Thoracic aorta (tissue), 2 donors: ENCODE measurements around the gene ATF6. TPM values are rescaled to one million over a fixed set of nuclear protein-coding genes. Genes with fewer than 3 reads are reported as not detected.

Source experiments
- ATAC-seq: fragments of 150-250 bp; one replicate; pipeline ENCODE4 v1.8.0; 2017; ENCODE audit warnings: low read depth; ENCODE audit not compliant: insufficient number of reproducible peaks, low FRiP score
- DNase-seq: peaks from one replicate; pipeline ENCODE4 v3.0.0-alpha.2; 2020; ENCODE audit warnings: low spot score
- H3K27ac ChIP-seq, 2 donors: fragments of 200-600 bp; sonication (generic); 1 replicate in 1 of 2; 2 replicates in 1 of 2; pipeline ENCODE4 v1.5.1; 2016; ENCODE audit warnings: mild to moderate bottlenecking in 2 of 2, moderate library complexity in 2 of 2
- H3K27me3 ChIP-seq: fragments of 200-600 bp; sonication (generic); replicated peaks from 2 replicates; pipeline ENCODE4 v1.6.0; 2016; ENCODE audit warnings: mild to moderate bottlenecking; ENCODE audit not compliant: insufficient read depth
- H3K36me3 ChIP-seq: fragments of 200-600 bp; sonication (generic); one replicate; pipeline ENCODE4 v1.5.1; 2016
- H3K4me1 ChIP-seq, 2 donors: fragments of 200-600 bp; sonication (generic); 1 replicate in 1 of 2; 2 replicates in 1 of 2; pipeline versions ENCODE4 v1.5.1 to v1.6.0; 2016; ENCODE audit warnings: low read depth in 2 of 2, mild to moderate bottlenecking in 1 of 2; ENCODE audit not compliant: control insufficient read depth in 1 of 2
- H3K4me3 ChIP-seq: fragments of 200-600 bp; sonication (generic); 2 replicates; pipeline ENCODE4 v1.5.1; 2016; ENCODE audit warnings: mild to moderate bottlenecking
- H3K9me3 ChIP-seq: fragments of 200-600 bp; sonication (generic); 2 replicates; pipeline ENCODE4 v1.5.1; 2016
- CTCF ChIP-seq: fragments of 200-600 bp; sonication (generic); IDR thresholded peaks from one replicate; pipeline ENCODE4 v1.5.1; 2019; ENCODE audit warnings: antibody characterized with exemption
- total RNA-seq, 2 donors: library from RNA; depleted of rRNA; stranded (reverse); fragments of >200 nt; gene quantifications; one replicate each; pipeline versions ENCODE4 v1.1.0 to v1.2.3, GENCODE V29; 2016

The ATF6 gene
- total RNA-seq, 2 donors from 2014 or later = 26.9 to 37.6 TPM

GRCh38 chr1:161981126-161981525 lies 215.0 kb downstream of the ATF6 start:
- Histone ChIP-seq H3K9me3 (no peaks in the 10 kb centered on the region), H3K4me1 (peaks cover 0 to 3% of the 10 kb centered on the region in 2 donors), H3K27me3 (no peaks in the 10 kb centered on the region), H3K4me3 (no peak overlapping the region), H3K36me3 (peaks cover 11% of the 10 kb centered on the region), H3K27ac (peak overlapping the region in 1 of 2 donors; percentile 11)
- ATAC-seq = no peak
- TF ChIP-seq CTCF = no peak
- no peak for DNase-seq

GRCh38 chr1:161981735-161982506 lies 215.8 kb downstream of the ATF6 start:
- Histone ChIP-seq H3K4me3 (no peak overlapping the region), H3K27ac (no peak overlapping the region), H3K36me3 (peaks cover 11% of the 10 kb centered on the region), H3K27me3 (no peaks in the 10 kb centered on the region), H3K4me1 (peaks cover 0 to 11% of the 10 kb centered on the region in 2 donors), H3K9me3 (no peaks in the 10 kb centered on the region)
- TF ChIP-seq CTCF = no peak
- ATAC-seq (no peak), DNase-seq (no peak)

- Histone ChIP-seq H3K27me3 (no peaks in the 10 kb centered on the region), H3K27ac (no peak overlapping the region), H3K4me3 (no peak overlapping the region), H3K36me3 (peaks cover 11% of the 10 kb centered on the region), H3K4me1 (peaks cover 0 to 11% of the 10 kb centered on the region in 2 donors), H3K9me3 (peaks cover 3% of the 10 kb centered on the region)
- DNase-seq (no peak), ATAC-seq (no peak)
- no peak for TF ChIP-seq CTCF
These were observed 216.4 kb downstream of the ATF6 start for GRCh38 chr1:161982507-161982895.

GRCh38 chr1:161982917-161983316 lies 216.8 kb downstream of the ATF6 start:
- Histone ChIP-seq H3K9me3 (peaks cover 4% of the 10 kb centered on the region), H3K36me3 (peaks cover 11% of the 10 kb centered on the region), H3K27ac (no peak overlapping the region), H3K4me3 (no peak overlapping the region), H3K27me3 (no peaks in the 10 kb centered on the region), H3K4me1 (peaks cover 0 to 11% of the 10 kb centered on the region in 2 donors)
- TF ChIP-seq CTCF = no peak
- ATAC-seq = no peak
- DNase-seq = no peak

GRCh38 chr1:161983725-161984124 lies 217.6 kb downstream of the ATF6 start:
- Histone ChIP-seq H3K27ac (no peak overlapping the region), H3K9me3 (peaks cover 4% of the 10 kb centered on the region), H3K4me1 (peaks cover 0 to 11% of the 10 kb centered on the region in 2 donors), H3K27me3 (no peaks in the 10 kb centered on the region), H3K36me3 (peaks cover 11% of the 10 kb centered on the region), H3K4me3 (no peak overlapping the region)
- TF ChIP-seq CTCF = no peak
- no peak for ATAC-seq
- DNase-seq = no peak
